Neutrophil (primary cell): ENCODE data around the gene PTPRG.

Experiments
- H3K27ac ChIP-seq: fragments of 200-600 bp; sonication (generic); 2 replicates; pipeline ENCODE4 v1.5.1; 2016; ENCODE audit warnings: mild to moderate bottlenecking, moderate library complexity
- H3K27me3 ChIP-seq: fragments of 200-600 bp; sonication (generic); 2 replicates; pipeline ENCODE4 v1.6.0; 2016; ENCODE audit warnings: mild to moderate bottlenecking
- H3K36me3 ChIP-seq: fragments of 200-600 bp; sonication (generic); 2 replicates; pipeline ENCODE4 v1.5.1; 2017
- H3K4me1 ChIP-seq, 2 experiments: fragments of 200-600 bp in 1 of 2; sonication (generic) in 1 of 2; 1 replicate in 1 of 2; 2 replicates in 1 of 2; pipeline versions ENCODE4 v1.5.1 to v1.6.1; 2013 to 2016; ENCODE audit warnings: low read depth in 1 of 2, low read length in 1 of 2, mild to moderate bottlenecking in 1 of 2, moderate library complexity in 1 of 2; ENCODE audit not compliant: control insufficient read depth in 1 of 2, insufficient read depth in 1 of 2
- H3K4me3 ChIP-seq, 2 experiments: fragments of 200-600 bp in 1 of 2; sonication (generic) in 1 of 2; 1 replicate in 1 of 2; 2 replicates in 1 of 2; pipeline ENCODE4 v1.5.1; 2013 to 2016; ENCODE audit warnings: low read depth in 1 of 2, low read length in 1 of 2, mild to moderate bottlenecking in 1 of 2, moderate library complexity in 1 of 2
- H3K9me3 ChIP-seq: fragments of 200-600 bp; sonication (generic); 2 replicates; pipeline ENCODE4 v1.5.1; 2016
- CTCF ChIP-seq: fragments of 200-600 bp; sonication (generic); IDR thresholded peaks from 2 replicates; pipeline ENCODE4 v1.5.1; 2016; ENCODE audit warnings: antibody characterized with exemption

PTPRG gene

GRCh38 chr3:62193586-62194345 is 632.4 kb downstream of the PTPRG start:
- Histone ChIP-seq H3K27ac (no peak overlapping the region), H3K9me3 (no peaks in the 10 kb centered on the region), H3K4me3 (no peak overlapping the region), H3K36me3 (no peaks in the 10 kb centered on the region), H3K4me1 (no peaks in the 10 kb centered on the region), H3K27me3 (no peaks in the 10 kb centered on the region)
- TF ChIP-seq CTCF: no peak

- Histone ChIP-seq H3K36me3 (no peaks in the 10 kb centered on the region), H3K4me1 (no peaks in the 10 kb centered on the region), H3K4me3 (no peak overlapping the region), H3K27me3 (no peaks in the 10 kb centered on the region), H3K27ac (no peak overlapping the region), H3K9me3 (no peaks in the 10 kb centered on the region)
- no peak for TF ChIP-seq CTCF
Observed at GRCh38 chr3:62197350-62198012, 636.1 kb downstream of the PTPRG start.

GRCh38 chr3:62199126-62199525 is 637.8 kb downstream of the PTPRG start:
- Histone ChIP-seq H3K27me3 (no peaks in the 10 kb centered on the region), H3K9me3 (no peaks in the 10 kb centered on the region), H3K4me3 (no peak overlapping the region), H3K4me1 (no peaks in the 10 kb centered on the region), H3K27ac (no peak overlapping the region), H3K36me3 (no peaks in the 10 kb centered on the region)
- TF ChIP-seq CTCF: no peak

GRCh38 chr3:62201438-62202035 is 640.2 kb downstream of the PTPRG start:
- H3K27me3 ChIP-seq: no peaks in the 10 kb centered on the region
- H3K9me3 ChIP-seq: no peaks in the 10 kb centered on the region
- no peak overlapping the region for H3K4me3 ChIP-seq
- no peaks in the 10 kb centered on the region for H3K4me1 ChIP-seq
- no peak for TF ChIP-seq CTCF
- no peak overlapping the region for H3K27ac ChIP-seq
- no peaks in the 10 kb centered on the region for H3K36me3 ChIP-seq

GRCh38 chr3:62203152-62203551 is 641.8 kb downstream of the PTPRG start:
- H3K4me3 ChIP-seq: no peak overlapping the region
- H3K4me1 ChIP-seq: no peaks in the 10 kb centered on the region
- H3K36me3 ChIP-seq: no peaks in the 10 kb centered on the region
- H3K27me3 ChIP-seq: no peaks in the 10 kb centered on the region
- no peak overlapping the region for H3K27ac ChIP-seq
- no peak for TF ChIP-seq CTCF
- H3K9me3 ChIP-seq: no peaks in the 10 kb centered on the region
